Spleen (tissue), 3 donors: ENCODE data around the gene AK9.

Experiments
- POLR2A ChIP-seq, 3 donors: fragments of 450-650 bp; IDR thresholded peaks; one replicate each; pipeline ENCODE4 v1.5.1; 2017; ENCODE audit warnings: antibody characterized with exemption in 3 of 3, mild to moderate bottlenecking in 1 of 3
- POLR2AphosphoS5 ChIP-seq, 3 donors: sonication (generic); formaldehyde crosslinking; IDR thresholded peaks; one replicate each; pipeline ENCODE4 v1.5.1; 2017; ENCODE audit warnings: antibody characterized with exemption in 3 of 3

DNA sequence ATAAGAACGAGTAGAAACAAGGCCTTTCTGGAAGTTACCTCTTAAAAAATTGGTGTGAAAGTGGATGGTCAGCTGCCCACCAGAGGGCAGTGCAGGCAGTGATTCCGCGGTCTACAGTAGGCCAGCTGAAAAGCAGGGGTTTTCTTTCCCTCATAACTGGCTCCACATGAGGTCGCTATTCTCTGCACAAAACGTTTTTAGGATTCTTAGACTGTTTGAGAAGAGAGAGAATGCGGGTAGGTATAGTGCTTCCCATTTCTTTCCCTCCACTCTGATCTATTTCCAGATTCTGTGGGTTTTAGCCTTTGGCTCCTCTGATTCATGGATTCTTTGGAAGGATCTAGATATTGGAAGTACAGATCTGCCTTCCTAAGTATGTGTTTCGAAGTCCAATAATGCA, 14.3 kb upstream of the AK9 start:
- TF ChIP-seq POLR2A (IDR thresholded peaks at IDR 0.05) = no peak
- peak in 1 of 3 donors; percentile 58 for TF ChIP-seq POLR2AphosphoS5 (IDR thresholded peaks at IDR 0.05)
